Activated CD8-positive, alpha-beta memory T cell treated with anti-CD3 and anti-CD28 coated beads for 24 hours (primary cell): Measurements from ENCODE around the gene FGFRL1.
"Not testable (repeated sequence)": the region's sequence is repeated elsewhere in the genome, so short reads cannot be mapped to it uniquely, and the experiment has no call there.

ENCODE experiments used
- DNase-seq: peaks from one replicate; pipeline ENCODE4 v3.0.0-alpha.2; 2020

Gene FGFRL1

DNA sequence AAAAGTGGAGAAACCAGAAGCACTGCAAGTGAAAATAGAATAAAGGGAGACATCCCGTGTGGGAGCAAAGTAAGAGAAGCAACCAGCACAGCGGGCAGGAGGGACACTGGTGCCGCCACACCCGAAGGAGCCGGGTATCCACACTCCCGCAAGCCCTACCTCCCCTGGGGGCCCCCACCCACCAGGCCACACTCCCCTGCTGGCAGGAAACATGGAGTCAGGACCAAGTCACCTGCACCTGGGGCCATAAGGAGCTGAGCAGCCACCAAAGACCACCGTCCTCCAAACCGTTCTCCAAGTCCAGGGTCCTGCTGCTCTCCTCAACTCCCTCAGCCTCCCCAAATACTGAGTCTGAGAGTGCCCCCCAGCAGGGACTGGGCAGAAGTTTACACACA lies 30.5 kb downstream of the FGFRL1 start:
- no peak for DNase-seq

DNA sequence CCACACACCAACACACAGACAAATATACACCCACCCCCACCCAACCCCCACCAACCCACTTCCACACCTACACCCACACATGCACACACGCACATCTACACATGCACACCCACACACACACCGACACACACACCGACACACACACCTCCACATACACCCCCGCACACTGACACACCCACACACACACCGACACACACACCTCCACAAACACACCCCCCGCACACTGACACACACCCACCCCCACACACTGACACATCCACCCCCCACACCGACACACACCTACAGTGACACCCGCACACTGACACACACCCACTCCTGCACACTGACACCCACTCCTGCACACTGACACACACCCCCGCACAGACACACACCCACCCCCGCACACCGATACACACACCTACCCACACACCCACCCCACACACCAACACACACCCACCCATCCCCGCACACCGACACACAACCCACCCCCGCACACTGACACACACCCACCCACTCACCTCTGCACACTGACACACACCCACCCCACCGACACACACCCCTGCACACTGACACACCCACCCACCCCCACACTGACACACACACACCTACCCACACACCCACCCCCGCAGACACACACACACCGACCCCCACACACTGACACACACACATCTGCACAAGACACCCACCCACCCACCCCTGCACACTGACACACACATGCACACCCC lies 31.1 kb downstream of the FGFRL1 start:
- DNase-seq, result no peak

DNA sequence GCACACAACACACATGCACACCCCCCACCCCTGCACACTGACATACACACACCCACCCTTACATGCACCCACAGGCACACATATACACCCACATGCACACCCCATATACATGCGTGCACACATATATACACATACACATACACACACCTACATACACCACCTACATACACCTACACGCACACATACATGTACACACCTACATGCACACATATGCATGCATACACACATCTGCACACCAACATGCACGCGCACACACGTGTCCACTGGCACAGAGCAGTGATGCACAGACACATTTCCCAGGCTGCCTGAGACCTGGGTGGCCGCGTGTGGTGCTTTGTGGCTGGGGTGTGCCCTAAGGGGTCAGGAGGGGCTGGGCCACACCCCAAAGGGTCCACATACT lies 31.7 kb downstream of the FGFRL1 start:
- DNase-seq, result no peak

DNA sequence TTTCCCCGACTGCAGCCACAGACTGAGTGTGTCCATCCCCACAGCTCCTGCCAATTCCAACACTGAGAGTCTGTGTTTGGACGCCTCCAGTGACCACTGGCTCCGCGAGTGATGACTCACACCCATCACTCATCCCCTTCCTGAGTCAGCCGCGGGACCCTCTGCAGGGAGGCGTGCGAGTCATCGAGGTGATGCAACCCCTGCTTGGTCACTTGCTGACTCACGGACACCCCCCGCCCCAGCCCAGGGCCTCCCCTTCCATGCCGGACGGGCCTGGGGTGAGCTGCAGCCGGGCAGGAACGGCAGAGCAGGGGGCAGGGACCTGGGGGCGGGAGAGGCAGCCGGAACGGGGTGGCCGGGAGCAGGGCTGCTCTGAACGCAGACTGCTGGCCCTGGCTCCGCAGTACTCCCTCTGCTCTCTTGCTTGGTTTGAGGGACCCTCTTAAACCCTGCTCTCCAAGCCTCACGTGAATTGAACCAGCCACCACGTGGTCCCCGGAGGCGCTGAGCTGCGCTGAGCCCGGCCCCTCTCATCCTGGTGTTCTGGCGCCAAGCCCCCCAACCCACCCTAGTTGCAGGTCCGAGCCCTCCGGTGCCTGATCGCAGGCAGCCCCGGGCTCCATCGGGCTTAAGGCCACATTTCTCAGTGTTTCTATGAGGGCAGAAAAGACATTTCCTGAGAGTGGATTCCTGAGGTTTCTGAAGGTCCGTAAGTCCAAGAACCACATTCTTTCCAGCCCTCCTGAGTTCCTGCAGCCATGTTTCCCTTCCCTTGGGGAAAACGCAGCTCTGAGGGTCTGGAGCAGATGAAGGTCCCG lies 32.4 kb downstream of the FGFRL1 start:
- DNase-seq, result no peak

DNA sequence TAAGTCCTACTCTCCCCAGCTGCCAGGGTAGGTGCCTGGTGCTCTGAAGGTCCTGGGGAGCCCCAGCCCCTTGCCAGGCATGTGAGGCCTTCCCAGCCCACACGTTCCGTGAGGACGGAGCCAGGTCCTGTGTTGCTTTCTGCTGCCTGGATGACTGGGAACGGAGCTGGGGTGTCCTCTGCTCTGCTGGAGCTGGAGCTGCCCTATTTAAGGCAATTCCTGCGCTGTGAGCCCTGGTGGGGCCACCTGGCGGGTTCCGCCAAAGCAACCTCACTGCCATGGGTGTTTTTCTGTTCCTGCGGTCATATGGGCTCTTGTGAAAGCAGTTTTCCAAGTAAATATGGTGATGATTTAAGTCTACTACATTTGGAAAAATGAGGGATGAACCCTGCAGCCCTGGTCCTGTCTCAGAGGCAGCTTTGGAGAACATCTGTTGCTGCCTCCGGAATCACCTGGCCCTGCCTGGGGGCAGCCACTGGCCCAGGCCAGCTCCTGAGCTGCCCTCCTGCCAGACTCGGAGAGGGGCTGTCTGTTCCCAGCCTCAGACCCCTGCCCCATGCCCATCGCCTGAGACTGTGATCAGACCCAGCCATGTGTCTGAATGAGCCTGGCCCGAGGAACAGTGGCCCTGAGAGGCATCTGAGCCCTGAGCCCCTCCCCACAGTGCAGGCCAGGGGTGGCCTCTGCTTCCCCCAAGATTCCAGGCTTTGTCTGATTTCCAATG lies 33.2 kb downstream of the FGFRL1 start:
- no peak for DNase-seq

DNA sequence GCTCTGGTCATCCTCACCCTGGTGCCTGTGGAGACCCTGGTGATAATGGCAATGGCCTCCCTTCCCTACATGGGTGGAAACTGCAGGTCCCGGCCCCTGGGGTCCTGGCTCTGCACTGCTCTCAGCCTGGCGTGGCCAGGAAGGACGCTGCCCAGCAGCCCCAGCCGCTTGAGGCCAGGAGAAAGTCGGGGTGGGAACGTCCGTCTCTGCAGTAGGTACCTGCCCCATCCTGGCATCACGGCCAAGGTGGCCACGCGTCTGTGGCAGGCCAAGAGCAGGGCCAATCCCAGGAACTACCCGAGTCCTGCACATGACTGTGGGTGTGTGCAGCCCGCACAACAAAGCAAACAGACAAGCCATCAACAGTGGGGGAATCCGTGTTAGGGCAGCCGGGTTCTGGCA lies 33.8 kb downstream of the FGFRL1 start:
- DNase-seq, result no peak

DNA sequence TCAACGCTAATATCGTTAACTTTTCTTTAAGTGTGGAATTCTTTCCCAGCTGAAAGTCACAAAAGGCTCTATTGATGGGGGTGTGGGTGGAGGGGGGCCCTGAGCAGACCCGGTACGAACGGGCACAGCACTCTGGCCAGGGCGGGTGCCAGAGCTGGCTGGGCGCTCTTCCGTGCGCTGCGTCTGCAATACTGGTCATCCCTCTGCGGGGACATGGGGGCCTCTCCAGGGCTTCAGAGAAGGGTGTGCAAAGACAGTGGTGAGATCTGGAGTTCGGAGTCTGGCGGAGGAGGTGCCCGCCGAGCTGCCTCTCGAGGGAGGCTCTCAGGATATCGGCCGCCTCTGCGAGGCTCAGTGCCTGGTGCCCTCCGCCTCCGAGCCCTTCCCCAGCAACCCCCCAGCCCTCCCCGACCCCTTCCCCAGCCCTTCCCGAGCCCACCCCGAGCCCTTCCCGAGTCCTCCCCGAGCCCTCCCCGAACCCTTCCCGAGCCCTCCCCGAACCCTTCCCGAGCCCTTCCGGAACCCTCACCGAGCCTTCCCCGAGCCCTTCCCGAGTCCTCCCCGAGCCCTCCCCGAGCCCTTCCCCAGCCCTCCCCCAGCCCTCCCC lies 34.3 kb downstream of the FGFRL1 start:
- no peak for DNase-seq

DNA sequence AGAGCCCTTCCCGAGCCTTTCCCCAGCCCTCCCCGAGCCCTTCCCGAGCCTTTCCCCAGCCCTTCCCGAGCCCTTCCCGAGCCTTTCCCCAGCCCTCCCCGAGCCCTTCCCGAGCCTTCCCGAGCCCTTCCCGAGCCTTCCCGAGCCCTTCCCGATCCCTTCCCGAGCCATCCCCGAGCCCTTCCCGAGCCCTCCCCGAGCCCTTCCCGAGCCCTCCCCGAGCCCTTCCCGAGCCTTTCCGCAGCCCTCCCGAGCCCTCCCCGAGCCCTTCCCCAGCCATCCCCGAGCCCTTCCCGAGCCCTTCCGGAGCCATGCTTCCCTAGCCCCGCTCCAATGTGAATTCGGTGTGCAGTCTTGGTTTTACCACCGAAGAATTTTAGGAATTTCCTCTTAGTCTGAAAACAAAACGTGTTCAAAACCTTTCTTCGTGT lies 35.2 kb downstream of the FGFRL1 start:
- DNase-seq, result not testable (repeated sequence)

DNA sequence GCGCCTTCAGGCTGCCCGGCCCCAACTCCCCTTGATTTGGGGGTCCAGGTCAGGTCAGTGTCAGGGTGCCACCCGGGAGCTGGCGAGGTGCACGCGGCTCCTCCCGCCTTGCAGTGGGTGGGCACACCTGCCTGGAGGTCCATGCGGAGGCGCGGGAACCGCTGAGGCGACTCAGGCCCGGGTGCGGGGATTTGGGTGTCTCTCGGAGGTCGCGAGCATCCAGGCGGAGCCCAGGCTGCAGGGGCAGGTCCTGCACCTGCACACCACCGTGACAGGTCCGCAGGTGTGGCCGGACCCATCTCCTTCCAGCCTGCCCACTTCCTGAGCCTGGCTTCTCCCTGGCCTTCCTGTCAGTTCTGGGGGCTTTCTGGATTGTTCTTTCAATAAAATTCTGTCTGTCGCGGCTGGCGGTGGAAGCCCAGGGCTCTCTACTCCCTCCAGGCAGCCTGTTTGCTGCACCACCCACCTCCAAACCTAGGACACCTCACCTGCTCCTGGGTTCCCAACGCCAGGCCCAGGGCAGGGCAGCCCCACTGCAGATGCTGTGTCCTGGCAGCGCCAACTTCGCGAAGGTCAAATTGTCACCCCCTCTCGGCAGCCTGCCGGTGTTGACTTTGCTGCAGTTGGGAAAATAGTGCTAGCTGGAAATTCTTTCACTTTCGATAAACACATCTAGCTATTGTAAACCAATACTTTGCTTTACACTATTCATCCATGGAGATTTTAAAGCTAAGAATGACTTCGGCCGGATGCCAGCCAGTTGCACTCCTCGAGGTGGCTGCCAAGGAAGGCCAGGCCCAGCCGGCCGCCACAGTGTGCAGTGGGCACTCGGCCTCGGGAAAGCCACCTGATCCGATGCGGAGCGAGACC lies 35.9 kb downstream of the FGFRL1 start:
- no peak for DNase-seq

DNA sequence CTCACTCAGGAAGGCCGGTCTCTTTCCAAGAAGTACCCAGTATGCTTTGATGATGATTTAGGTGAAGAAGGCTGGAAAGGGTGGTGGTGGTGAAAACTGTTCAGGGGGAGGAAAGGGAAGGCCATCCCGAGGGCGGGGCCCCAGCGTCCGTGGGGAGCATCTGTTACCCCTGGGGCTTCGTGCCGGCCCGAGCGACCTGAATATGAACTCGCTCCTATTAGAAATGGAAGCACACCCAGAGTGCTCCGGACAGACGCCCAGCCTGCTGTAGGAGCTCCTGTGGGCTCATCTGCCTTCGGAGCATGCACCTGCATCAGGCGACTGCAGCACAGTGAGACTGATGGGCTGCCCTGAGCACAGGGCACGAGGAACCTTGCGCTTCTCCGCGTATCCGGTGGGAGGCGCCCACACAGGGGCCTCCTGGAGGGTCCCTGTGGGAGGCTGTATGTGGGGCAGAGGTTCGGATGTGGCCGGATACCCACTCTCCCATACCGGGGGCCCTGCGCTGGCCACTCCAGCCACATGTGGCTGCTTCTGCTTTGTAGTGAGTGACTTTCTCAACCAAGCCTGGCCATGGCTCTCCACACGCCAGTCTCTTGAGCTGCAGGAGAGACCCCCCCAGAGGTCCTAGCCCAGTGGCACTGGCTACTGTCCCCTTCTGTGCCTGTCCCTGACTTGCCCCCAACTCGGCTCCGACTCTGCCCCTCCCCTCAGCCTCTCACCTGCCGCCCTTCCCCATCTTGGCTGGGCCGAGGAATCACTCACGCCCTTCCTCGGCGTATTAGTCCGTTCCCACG lies 36.7 kb downstream of the FGFRL1 start:
- no peak for DNase-seq

DNA sequence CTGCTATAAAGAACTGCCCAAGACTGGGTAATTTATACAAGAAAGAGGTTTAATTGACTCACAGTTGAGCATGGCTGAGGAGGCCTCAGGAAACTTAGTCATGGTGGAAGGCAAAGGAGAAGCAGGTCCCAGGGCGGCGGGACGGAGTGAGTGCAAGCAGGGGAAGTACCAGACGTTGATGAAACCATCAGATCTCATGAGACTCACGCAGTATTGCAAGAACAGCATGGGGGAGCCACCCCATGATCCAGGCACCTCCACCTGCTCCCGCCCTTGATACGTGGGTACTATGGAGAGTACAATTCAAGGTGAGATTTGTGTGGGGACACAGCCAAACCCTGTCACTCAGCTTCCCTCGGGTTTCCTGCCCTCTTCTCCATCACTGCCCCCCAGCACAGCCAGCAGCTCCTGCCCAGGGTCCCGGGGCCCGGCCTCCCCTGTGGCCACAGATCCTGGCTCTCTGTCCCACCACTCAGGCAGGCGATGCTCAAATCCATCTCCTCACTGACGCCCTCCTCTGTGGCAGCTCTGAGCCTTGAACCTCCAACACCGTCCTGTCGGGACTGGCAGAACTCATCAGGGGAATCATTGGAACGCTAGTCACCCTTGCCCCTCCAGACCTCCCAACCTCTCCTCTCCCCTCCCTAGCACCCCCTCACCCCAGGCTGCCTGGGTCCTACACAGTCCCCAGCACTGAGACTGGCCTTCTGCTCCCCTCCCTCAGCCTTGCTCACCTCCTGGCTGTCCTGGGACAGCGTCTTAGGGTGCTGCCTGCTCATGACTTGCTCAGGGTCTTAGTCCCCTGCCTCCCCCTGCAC lies 37.6 kb downstream of the FGFRL1 start:
- no peak for DNase-seq

DNA sequence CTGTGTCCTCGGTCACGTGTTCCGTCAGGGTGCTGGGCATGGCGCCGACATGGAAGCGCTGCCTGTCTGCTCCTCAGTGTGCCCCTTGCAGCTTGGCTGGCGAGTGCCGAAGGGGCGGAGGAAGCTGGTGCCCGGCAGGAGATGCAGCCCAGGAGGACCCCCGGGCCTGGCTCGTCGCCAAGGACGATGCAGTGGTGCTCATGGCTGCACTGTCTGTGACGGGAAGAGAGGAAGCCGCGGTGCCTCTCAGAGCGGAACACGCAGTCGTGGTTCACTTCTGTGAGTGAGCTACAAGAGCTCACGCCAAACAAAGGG lies 38.1 kb downstream of the FGFRL1 start:
- no peak for DNase-seq

DNA sequence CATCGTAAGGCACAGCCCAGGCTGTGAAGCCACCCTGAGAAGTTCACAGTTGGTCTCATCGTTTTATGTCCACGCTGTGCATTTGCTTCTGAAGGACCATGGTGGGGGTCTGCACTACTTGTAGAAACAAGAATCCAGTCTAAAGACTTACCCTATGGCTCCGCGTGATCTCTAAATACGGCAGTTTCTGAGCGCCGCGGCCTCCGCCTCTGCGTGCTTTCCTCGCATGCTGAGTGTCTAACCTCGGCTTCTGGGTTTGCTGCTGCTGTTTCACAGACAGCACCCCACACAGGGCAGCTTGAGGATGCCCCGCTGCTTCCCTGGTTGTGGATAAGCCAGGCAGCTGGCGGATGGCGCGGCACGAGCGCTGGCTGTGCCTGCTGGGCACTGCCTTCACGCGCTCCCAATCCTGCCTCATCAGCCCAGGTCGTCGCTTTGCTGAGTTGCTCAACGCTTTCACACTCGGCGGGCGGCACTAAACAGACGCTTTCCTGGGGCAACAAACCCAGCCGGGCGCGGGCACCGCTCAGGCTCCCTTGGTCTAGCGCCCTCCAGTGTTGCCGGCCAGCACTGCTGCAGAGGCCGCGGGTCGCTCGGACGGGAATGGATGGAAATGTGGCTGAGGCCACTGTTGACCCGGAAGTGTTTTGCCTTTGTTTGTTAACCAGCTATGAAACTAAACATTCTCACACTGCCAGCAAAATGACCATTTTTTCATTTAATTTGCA lies 39.2 kb downstream of the FGFRL1 start:
- no peak for DNase-seq

DNA sequence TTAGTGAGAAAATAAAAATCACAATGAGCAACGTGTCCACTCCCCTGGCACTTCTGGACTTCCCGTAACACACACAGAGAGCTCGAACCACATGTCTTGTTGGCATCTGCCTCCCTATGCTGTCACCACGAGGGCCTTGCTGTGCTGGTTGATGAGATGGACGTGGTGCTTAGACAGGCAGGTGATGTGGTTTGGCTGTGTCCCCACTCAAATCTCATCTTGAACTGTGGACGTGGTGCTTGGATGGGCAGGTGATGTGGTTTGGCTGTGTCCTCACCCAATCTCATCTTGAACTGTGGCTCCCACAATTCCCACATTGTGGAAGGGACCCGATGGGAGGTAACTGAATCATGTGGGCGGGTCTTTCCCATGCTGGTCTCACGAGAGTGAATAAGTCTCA lies 40.0 kb downstream of the FGFRL1 start:
- DNase-seq, result no peak

DNA sequence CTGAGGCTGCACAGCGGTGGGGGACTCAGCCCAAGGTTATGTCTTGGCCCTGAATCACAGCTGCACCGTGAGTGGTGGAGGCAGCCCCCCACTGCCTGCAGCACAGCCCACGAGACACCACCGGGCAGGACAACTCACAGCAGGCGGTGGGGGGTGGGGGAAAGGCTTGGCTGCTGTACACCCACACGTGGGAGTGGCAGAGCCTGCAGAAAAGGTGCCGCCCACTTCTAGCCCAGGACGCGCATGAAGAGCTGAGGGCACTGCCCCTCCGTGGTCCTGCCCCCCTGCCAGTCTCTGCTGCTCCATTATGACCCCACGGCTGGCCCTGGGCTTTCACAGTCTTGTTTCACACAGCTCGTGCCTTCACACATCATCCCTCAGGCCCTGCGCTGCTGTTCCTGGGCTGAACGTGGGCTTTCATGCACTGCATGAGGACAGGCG lies 40.8 kb downstream of the FGFRL1 start:
- DNase-seq, result no peak

DNA sequence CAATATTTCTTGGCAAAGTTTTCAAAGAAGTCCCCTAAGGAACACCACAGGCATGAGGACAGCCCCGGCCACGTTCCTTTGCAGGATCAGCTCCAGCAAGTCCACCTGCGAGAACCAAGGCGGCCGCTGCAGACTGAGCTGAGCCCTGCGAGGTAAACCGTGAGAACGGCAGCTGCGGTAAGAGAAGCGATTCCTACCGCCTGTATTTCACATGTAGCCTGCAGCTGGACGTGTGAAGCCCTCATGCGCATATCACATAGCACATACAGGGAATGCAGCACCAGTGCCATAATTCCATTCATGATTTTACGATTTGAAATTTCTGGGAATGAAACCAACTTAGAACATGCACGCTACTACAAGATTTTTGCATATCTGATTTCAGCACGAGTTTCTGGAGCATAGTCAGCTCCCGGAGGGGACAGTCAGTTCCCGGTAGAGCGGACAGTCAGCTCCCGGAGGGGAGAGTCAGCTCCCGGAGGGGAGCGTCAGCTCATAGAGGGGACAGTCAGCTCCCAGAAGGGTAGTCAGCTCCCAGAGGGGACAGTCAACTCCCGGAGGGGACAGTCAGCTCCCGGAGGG lies 41.7 kb downstream of the FGFRL1 start:
- DNase-seq, result no peak

DNA sequence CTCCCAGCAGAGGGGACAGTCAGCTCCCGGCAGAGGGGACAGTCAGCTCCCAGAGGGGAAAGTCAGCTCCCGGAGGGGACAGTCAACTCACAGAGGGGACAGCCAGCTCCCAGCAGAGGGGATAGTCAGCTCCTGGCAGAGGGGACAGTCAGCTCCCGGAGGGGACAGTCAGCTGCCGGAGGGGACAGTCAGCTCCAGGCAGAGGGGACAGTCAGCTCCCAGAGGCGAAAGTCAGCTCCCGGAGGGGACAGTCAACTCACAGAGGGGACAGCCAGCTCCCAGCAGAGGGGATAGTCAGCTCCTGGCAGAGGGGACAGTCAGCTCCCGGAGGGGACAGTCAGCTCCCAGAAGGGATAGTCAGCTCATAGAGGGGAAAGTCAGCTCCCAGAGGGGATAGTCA lies 42.5 kb downstream of the FGFRL1 start:
- DNase-seq, result not testable (repeated sequence)

DNA sequence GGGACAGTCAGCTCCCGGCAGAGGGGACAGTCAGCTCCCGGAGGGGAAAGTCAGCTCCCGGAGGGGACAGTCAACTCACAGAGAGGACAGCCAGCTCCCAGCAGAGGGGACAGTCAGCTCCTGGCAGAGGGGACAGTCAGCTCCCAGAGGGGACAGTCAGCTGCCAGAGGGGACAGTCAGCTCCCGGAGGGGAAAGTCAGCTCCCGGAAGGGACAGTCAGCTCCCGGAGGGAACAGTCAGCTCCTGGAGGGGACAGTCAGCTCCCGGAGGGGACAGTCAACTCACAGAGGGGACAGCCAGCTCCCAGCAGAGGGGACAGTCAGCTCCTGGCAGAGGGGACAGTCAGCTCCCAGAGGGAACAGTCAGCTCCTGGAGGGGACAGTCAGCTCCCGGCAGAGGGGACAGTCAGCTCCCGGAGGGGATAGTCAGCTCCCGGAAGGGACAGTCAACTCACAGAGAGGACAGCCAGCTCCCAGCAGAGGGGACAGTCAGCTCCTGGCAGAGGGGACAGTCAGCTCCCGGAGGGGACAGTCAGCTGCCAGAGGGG lies 43.3 kb downstream of the FGFRL1 start:
- not testable (repeated sequence) for DNase-seq

DNA sequence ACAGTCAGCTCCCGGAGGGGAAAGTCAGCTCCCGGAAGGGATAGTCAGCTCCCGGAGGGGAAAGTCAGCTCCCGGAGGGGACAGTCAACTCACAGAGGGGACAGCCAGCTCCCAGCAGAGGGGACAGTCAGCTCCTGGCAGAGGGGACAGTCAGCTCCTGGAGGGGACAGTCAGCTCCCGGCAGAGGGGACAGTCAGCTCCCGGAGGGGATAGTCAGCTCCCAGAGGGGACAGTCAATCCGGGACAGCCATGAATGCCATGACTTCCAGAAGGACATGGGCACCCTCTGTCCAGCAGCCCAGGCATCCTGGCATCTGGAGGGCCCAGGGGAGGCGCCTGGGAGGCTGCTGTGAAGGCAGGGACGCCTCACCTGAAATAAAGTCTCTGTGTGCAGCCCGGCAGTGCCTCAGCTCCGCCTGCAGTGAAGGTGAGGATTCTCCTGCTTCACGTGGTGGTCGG lies 43.8 kb downstream of the FGFRL1 start:
- peak; percentile 72 for DNase-seq
